Measurements from ENCODE around the gene SNCG. TPM values are rescaled to one million over a fixed set of nuclear protein-coding genes. Genes with fewer than 3 reads are reported as not detected.
"Not testable (repeated sequence)": the region's sequence is repeated elsewhere in the genome, so short reads cannot be mapped to it uniquely, and the experiment has no call there.

The SNCG gene
- total RNA-seq, 1 donor: not detected

DNA sequence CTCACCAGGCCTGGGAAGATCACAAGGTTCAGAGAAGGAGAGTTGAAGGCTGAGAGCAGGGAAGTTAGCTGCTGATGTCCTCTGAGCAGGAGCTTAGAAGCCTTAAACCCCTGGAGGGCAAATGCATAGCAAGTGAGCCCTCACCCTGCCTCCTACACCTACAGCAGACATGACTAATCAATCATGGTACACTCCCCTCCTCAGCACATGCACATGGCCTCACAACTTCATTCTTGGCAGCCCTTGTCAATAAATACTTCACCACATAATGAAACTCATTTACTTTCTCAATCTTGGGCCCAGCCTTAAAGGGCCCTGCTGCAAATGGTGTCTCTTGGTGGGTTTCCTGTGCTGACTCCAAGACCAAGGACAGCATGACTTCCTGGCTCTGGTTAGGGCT is 13.9 kb upstream of the SNCG start:
- no peak for DNase-seq (ENCODE audit: low read depth in 2 of 3, low spot score in 2 of 3)

DNA sequence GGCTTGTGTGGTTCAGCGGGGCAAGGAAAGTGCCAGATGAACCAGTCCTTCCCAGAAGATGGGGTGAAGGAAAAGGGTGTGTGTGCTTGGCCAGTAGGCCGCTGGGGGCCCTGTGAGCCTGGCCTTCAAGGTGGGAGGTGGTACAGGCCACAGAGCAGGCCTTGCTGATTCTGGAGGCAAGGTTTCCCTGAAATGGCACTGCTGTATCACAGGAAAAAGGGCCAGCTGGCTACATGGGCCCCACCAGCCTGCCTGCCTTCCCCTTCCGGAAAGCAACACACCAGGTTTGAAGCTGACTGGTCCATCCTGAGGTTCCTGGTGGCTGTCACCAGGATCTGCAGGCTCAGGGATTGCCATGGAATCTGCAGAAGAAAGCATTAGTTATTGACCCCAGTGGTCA is 13.5 kb upstream of the SNCG start:
- DNase-seq (ENCODE audit: low read depth in 2 of 3, low spot score in 2 of 3): no peak

DNA sequence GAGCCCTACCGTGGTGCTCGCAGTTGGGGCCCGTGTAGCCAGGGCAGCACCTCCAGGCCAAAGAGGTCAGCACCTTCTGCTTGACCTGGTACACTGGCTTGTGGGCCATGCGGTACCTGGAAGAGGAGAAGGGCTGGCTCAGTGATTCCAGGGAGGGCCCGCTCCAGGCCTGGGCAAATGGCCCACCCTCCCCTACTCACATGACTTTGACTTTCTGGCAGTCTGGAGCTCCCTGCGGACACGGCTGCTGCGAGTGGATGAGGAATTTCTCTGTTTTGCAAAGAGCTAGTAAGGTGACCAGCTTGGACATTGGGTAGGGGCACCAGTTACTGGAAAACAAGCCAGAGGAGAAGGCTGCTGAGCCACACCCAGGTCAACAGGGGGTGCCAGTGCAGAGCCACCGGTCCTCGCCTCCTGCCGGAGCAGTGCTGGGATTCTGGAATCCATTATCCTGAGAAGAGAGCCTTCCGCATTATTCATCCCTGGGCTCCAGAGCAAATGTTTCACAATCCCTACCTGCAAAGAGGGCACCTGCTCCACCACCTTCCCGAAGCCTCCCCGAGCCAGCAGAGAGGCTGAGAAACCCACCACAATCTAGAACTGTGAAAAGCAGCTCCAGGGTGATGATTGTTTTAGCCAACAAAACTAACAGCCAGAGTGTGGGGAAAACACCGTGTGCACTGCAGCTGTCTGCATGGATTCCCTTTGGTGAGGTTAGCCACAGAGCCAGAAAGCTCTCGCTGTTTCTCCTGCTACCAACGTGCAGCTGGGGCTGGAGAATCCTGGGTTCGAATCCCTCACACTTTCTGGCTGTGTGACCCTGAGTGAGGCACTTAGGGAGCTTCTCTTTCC is 12.8 kb upstream of the SNCG start:
- no peak for DNase-seq (ENCODE audit: low read depth in 2 of 3, low spot score in 2 of 3)

DNA sequence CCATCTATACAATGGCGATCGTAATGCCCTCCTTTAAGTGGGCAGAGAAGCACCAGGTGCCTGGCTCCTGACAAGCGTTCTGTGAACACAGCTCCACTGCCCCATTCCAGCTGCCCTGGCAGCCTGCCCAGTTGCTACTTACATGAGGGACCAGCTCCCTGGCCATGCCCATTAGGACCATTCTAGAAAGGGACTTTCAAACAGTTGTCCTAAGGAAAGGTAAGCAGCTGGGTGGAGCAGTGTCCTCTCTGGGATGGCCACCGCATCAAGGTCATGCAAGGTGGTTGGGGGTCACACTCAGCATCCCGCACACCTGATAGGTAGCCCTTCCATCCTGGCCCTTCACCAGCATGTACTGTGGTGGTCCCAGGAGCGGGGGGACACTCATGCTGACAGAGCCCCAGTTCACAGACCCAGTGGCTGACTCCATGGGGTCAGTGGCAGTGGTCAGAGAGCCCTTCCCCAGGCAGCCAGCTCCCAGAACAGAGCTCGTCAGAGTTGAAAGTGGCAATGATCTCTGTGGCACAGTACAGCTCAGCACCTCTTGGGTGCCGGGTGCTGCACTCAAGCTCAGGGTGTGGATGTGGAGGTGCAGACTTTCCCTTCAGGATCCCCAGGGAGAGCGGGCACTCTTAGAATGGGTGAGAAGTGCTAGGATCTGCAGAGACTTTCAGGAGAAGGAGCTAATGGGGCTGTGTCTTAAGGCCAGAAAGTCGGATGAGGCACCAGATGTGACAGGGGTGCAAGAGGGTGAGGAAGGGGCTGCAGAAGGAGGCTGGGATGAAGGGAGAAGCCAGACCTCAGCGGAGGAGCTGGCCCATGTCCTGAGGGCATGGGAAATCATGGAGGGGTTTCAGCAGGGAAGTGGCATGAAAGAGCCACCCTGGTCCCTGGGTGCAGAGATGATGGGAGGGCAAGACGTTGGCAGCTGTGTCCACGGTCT is 11.9 kb upstream of the SNCG start:
- DNase-seq (ENCODE audit: low read depth in 2 of 3, low spot score in 2 of 3): no peak

DNA sequence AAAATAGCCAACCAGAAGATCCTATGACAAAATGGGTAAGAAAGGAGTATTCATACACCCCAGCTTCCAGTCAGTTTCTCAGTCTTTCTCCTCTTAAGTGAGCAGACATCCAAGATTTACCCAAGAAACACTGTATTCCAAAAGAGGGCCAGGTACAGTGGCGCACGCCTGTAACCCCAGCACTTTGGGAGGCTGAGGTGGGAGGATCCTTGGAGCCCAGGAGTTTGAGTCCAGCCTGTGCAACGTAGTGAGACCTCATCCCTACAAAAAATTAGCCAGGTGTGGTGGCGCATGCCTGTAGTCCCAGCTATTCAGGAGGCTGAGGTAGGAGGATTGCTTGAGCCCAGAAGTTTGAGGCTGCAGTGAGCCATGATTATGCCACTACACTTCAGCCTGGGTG is 10.6 kb upstream of the SNCG start:
- not testable (repeated sequence) for DNase-seq (ENCODE audit: low read depth in 2 of 3, low spot score in 2 of 3)

DNA sequence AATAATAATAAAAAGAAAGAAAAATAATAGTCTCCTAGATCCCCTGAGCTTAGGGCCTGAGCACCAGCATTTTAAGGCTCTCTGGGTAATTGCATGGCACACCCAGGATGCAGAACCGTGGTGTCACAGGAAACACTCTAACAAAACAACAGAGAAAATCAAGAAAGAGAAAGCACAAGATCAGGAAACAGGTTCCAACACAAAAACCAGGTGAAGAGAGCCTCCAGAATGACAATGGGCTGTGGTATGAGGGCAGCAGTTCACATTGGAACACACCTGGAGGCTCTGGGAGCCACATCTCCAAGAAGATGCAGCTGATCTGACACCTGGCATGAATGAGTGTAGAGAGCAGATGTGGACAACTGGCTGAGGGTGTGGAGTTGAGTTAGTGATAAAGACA is 8.1 kb upstream of the SNCG start:
- no peak for DNase-seq (ENCODE audit: low read depth in 2 of 3, low spot score in 2 of 3)

DNA sequence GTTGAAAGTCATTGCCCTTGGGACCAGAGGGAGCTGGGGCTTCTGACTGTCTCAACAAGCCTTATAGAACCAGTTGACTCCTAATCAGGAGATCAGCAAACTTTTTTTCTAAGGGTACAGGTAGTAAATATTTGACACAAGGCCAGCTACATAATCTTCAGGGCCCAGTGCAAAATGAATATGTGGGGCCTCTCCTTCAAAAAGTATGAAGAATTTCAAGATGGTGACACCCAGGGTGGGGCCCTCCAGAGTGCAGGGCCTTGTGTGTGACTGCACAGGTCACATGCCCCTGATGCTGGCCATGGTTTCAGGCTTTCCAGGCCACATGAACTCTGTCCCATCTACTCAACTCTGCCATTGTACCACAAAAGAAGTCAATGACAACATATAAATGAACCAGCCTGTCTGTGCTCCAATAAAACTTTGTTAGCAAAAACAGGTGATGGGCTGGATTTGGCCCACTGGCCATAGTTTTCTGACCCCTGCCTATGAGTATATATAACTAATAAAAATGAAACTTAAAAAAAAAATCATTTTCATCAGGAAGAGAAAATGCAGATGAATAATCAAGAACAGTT is 7.1 kb upstream of the SNCG start:
- no peak for DNase-seq (ENCODE audit: low read depth in 2 of 3, low spot score in 2 of 3)

DNA sequence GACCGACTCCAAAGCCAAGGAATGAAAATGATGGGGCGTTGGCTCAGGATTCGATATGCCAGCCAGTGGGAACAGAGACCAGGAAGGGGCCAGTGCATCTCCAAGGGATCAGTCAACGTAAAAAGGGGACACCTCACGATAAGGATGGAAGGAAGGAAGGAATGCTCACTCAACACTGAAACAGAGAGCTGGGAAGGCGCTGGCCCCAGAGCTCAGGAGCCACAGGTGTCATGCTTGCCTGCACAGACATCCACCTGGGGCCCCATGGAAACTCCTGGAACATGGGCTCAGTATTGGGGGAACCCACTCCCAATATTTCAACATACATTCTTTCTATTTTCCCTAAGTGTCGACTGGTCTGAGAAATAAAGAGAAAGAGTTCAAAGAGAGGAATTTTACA is 6.3 kb upstream of the SNCG start:
- no peak for DNase-seq (ENCODE audit: low read depth in 2 of 3, low spot score in 2 of 3)

DNA sequence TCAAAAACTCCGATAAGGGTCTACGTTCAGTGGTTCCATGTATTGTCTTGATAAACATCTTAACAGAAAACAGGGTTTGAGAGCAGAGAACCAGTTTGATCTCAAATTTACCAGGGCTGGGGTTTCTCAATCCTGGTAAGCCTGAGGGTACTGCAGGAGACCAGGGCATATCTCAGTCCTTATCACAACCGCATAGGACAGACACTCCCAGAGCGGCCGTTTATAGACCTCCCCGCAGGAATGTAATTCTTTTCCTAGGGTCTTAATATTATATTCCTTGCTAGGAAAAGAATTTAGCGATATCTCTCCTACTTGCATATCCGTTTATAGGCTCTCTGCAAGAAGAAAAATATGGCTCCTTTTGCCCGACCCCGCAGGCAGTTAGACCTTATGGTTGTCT is 5.7 kb upstream of the SNCG start:
- not testable (repeated sequence) for DNase-seq (ENCODE audit: low read depth in 2 of 3, low spot score in 2 of 3)

DNA sequence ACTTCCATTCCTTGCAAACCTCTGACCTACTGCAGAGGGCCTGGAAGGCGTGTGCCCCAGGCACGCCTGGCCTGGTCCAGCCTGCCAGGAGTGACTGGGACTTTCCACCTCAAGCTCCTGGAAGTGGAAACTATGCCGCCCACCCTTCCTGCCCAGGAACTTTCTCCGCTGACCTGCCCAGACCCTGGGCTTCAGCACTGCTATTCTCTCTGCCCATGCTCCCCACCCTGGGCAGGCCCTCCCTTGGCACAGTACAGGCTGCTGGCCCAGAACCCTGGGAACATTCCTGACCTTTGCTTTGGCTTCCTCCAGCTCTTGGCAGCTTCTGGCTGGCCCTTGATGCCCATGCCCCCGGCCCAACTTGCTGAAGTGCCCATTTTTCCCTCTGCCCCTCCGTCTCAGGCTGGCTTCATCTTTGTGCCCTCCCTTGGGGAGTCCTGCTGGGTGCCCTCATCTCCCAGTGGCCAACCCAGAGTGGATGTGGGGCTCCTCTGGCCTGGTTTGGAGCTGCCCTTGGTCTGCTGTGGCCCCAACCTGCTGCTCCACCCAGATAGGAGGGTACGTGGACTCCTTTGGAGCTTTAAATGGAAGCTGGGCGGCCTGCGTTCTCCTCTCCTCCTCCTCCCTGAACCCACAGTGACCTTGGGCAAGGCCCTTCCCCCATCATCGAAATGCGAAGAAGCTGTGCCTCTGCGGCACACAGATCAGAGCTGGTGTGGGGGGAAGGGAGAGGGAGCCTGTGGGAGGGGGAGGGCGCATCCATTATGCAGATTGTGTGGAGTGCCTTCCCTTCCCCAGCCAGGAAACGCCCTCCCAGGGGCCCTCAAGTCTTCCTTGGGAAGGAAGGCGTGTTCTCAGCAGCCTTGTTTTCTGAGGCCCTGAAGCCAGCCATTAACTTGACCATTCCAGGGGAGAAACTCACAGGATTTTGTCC is 4.4 kb upstream of the SNCG start:
- DNase-seq (ENCODE audit: low read depth in 2 of 3, low spot score in 2 of 3): no peak

DNA sequence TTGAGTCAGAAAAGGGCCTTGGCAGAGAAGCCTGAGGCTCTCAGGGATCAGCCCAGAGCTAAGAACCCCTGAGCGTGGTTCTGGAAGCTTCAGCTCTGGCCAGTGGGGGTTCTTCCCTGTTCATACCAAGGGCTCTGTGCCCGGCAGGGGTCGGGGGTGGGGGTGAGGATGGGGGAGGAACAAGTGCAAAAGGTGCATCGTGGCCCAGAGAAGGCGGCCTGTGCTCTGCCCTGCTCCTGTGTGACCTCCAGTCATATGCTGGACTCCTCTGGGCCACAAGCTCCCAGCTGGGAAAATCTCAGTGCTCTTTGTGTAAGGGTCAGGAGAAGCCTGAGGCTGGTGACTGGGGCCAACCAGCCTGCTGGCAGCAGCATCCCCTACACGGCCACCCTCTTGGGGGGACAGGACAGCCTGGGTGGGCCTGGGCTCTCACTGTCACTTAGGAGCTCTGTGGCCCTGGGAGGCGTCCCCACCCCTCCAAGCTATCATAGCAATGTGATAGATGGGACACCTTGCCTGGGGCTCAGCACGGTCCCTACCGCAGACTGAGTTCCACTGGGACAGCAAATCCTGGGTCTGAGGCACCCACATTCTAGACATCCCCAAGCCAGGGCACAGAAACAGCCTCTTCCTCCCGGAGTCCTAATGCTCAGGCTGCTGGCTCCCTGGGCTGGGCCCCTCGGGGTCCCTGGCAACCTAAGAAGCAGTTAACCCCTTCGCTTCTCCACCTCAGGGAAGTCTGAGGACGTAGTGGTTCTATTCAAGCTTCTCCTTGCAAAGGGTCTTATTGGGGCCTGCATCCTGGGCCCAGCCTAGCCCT is 3.5 kb upstream of the SNCG start:
- no peak for DNase-seq (ENCODE audit: low read depth in 2 of 3, low spot score in 2 of 3)

DNA sequence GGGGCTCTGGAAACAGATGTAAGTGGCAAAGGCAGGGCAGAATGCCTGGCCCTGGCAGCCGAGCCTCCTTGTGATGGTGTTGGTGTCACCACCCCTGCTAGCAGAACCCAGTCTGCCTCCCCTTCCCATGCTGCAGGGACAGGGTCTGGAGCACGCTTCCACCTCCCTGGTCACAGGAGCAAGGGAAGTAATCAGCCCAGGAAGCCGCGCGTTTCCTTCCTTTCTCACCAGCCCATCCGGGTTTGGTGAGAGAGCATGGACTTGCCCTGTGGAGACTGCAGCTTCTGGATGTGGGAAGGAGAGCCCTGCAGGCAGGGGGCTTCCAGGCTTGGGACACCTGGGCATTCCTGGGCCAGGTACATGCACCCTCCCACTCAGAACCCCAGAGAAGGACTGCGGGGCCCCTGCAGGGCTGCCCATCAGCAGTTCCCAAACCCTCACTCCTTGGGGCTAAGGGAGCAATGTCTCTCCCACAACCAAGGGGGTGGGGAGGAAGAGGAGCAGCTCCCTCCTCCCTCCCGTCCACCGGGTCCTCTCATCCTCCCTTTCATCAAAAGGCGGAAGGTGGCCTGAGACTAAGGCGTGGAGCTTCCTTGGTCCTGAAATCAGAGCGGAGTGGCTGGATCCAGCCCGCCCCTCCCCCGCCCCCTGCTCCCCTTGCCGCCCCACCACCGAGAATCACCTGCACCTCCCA is 2.8 kb upstream of the SNCG start:
- DNase-seq (ENCODE audit: low read depth in 2 of 3, low spot score in 2 of 3): no peak

DNA sequence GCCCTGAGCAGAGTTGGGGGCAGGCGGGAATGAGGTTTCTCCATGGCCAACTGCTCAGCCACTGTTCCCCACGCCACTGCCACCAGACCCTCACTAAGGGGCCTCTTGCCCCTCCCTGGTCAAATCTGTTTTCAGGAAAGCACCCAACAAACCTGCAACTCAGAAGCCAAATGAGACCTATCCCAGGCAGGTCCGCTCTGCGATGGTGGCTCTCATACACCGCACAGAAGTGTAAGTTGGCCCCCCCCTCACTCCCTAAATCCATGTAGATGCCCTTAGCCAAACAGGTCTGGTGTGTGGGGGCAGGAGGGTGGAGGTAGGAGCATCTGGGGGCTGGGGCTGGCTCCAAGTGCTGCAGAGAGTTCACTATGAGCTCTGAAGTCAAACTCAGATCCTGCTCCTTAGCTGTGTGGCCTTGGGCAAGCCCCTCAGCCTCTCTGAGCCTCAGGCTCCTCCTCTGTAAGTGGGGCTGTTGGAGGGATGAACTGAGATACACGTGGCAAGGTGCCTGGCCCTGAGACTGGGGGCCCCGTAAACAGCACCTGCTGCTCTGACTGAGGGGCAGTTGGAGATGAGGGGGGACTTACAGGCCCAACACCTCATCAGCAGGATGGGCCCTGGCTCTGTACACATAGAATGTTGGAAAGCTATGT is 2.1 kb upstream of the SNCG start:
- no peak for DNase-seq (ENCODE audit: low read depth in 2 of 3, low spot score in 2 of 3)

DNA sequence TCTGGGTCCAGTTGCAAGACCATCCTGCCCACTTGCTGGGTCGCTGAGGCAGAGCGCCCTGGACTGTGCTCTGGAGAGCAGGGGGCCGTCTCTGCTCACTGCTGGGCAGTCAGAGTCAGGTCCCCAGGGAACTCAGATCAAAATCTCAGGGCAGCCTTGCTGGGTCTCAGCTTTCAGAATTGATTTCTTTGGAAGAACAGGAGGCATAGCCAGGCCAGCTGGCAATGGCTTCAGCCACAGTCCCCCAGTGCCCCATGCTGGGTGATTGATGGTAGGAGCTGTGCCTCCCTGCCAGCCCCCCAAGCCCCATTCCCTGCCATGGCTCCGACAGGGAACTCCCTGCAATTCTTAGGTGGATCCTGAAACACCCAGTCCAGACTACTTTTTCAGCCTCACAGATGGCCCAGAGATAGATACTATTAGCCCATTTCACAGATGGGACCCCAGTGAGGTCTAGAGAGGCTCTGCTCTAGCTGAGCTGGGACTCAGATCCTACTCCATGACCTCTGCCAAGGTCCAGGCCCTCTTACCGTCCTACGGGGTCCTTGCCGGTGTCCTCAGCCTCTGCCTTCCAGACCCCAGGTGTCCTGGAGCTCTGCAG is 1.5 kb upstream of the SNCG start:
- no peak for DNase-seq (ENCODE audit: low read depth in 2 of 3, low spot score in 2 of 3)

DNA sequence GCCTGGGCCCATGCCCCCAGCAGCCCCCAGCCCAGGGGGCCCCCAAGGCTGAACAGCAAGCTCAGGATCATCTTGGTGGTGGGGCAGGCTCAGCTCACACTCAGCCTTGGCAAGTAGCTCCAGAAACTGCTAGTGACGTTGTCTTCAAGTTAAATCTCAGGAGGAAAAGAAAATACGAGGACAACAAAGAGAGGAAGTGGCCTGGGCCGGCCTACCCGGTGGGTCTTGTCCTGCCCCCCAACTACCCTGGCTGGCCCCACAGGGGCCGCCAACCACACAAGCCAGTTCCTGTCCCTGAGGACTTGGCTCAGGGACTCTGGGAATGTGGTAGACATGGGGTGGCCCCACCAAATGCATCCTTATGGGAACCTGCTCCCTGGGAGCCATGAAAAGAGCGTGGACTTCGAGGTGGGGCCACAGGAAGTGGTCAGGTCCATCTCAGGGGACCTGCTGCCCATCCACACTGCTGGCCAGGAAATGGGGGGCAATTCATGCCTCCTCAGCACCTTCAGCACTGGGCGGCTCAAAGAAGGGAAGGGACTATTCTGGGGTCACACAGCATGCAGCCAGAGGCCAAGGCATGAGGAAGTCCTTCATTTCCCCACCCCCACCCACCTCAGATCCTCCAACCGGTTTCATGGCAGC is 806 bp upstream of the SNCG start, which contains the start of gene MMRN2:
Gene MMRN2, minus strand, starts transcription at position 145 of the 645 bp plus-strand sequence. Its CDS starts 74 bp downstream, at position 71.
- no peak for DNase-seq (ENCODE audit: low read depth in 2 of 3, low spot score in 2 of 3)

DNA sequence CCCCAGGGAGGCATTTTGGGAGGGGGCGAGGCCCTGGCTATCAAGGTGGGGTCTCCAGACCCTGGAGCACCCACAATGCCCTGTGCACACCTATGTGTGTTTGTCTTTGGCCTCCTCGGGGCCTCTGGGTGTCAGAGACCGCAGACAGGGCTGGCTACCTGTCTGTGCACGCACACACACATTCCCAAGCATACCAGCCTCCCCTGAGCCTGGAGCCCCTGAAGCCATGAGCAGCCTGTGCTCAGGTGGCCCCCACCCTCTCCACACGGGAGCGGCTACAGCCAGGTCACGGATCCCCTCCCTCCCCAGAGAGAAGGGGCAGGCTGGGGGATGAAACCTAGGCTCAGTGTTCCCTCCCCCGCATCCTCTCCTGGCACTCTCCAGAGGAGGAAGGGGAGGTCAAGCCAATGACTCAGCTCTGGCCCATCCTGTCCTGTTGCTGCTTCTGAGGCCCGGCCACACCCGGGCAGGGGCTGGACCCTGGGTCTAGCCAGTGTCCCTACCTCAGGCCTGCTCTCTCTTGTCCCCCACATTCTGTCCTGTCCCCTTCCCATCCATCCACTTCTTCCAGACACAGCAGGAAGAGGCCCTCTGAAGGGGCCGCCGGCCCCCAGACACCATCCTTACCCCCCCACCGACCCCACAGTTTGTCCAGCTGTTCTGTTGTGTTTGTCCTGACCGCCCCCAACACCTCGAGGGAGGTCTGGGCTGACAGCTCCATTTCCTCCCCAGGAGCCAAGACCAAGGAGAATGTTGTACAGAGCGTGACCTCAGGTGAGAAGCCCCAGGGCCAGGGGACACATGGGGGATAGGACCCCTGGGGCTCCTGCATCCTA is 720 bp downstream of the SNCG start:
- no peak for DNase-seq (ENCODE audit: low read depth in 2 of 3, low spot score in 2 of 3)

DNA sequence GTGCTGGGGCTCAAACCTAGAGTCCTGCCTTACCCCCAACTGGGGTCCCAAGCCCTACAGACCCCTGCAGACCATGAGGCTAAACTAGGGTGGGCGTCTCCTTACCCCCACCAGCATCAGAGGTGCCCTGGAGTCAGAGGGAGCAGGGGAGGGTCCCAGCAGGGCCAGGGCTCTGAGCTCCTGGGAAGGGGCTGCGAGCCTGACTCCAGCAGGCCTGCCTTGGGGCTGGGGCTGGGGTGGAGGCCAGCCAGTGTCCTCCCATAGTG is 1.3 kb downstream of the SNCG start:
- no peak for DNase-seq (ENCODE audit: low read depth in 2 of 3, low spot score in 2 of 3)

All from hematopoietic multipotent progenitor cell (in vitro differentiated cells).